Stimulated activated CD4-positive, alpha-beta T cell treated with anti-CD3 and anti-CD28 coated beads, Interleukin-1b, Interleukin-23, amount 100 ng/mL, for 1 hour (primary cell): ENCODE results near the gene NUP133.
A peak's percentile ranks its signal among the peaks of the same experiment; 100 is the strongest.
"Not testable (repeated sequence)": the region's sequence is repeated elsewhere in the genome, so short reads cannot be mapped to it uniquely, and the experiment has no call there.

Experiments used
- DNase-seq, 2 donors: peaks; one replicate each; pipeline ENCODE4 v3.0.0-alpha.2; 2020; ENCODE audit warnings: low read depth in 2 of 2

The NUP133 gene

DNA sequence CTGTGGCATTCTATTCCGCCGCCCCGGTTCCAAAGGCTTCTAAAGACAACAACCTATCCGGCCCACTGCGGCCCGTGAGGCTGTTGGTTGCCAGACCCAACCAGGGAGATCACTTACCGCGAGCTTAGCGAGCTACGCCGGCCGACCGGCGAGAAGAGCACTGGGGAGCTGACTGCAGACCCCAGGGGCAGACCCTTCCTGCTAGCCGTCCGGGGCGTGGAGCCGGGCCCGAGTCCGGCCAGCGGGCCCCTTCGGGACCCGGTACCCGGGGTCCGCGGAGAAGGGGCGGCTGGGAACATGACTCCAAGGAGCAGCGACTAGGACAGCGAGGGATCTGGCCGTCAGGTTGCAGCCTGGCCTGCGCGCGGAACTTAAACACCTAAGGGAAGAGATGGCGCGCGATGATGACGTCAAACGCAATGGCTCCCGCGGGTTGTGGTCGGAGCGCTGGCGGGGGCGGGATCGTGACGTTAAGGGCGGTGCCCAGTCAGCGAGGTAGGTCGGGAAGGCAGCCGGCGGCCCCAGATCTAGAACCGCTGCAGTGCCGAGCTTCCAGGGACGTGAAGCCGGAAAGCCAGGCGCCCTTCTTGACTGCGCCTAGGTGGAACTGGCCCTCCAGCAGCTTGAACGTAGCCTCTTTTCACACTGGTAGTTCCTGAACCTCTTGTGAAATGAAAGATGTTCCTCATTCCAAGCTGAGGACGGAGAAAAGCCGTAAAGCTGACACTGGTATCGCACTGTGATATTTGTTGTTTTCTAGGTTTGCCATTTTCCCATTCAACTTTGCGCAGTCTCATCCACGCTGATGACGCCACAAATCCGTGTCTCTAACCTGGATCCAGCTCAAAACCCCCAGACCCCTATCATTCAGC lies at the start of gene NUP133:
Gene NUP133, minus strand, starts transcription at position 391 of the 872 bp plus-strand sequence. Its CDS starts 92 bp downstream, at position 299.
- peak; percentile 93 to 99 for DNase-seq

DNA sequence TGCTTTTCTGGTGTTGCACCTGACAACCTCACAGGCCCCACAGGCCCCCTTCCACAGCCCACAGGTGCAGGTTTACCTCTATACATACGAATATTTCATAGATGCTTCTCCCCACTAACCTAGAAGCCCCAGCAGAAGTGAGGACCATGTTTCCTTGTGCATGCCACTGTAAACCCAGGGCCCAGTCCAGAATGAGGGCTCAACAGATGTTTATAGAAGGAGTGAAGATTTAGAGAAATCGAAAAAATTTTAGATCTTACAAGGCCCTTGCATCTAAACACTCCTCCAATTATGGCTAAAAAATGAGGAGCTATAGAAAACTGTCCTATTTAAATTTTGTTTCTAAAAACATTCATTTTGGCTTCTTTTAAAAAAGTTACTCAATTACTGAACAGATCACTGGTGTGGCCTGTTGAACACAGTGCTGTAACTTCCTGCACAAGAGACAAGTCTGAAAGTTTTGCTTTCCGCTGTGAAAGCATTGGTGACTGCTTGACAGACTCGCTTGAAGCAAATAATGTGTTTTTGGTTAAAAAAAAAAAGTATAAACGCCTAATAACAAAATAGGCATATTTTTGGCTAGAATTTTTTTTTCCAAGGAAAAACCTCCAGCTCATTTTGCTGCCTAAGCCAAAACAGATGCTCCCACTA lies 49.2 kb upstream of the NUP133 start:
- DNase-seq: no peak

DNA sequence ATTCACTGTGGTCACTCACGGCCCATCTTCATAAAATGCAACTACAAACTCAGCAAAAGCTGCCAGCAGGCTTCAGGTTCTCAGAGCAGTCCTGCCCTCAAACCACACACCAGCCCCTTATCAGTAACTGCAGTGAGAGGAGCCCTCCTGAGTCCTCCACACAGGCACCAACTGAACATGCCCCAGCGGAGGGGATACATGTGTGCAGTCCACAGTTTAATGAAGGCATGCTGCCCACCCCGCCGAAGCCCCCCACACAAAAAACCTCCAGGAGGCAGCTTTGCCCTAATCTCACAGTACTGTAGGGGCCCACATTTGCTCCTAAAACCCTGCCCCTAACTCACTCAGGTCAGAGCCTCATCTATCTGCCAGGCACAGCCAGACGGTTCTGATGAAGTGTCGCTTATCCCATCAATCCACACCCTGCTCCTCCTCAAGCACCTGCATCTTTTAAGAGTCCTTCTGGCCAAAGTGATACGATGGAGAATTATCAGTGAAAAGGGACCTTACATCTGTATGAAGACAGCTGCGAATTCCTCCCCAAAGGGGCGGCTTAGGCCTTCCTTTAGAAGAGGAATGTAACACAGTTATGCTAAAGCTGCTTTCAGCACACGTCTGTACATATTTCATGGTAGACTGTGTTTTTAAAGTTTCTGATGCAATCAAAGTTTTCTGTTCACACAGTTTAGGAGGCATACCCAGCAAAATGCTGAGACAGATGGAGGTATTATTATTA lies 46.9 kb upstream of the NUP133 start:
- no peak for DNase-seq

DNA sequence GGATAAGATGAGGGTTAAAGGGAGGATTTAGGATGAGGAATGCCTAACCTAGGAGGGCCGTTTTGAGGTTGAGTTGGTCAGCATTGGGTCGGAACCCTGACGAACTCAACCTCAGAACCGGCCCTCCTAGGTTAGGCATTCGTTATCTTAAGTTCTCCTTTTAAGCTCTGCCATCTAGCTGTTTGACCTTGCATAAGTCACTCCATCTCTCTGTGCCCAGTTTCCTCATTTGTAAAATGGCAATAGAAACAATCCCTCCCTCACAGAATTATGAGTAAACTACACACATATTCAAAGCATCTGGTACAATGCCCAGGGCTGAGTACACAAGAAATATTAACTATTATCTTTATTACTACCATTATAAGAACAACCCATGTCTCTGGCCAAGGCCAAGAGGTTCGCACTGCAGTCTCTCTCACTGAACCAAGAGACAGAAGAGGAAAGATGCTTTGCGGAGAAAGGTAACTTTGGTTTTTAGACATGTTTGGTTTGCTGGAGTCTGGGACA lies 45.5 kb upstream of the NUP133 start:
- no peak for DNase-seq

DNA sequence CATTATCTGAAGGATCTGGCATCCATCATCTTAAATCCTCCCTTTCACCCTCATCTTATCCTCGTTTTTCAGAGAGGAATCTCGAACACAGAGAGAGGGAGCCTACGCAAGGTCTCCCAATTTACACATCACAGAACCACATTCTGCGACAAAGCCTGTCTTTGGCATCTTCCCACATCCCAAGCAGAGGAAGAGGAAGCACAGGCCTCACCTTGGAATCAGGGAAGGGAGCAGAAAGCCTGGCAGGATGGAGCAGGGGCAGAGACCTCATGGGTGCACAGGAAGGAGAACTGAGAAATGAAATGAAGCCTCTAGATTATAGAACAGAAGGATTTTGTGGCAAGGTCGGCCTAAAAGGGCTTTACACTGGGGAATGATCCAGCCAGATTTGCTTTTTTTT lies 44.6 kb upstream of the NUP133 start:
- no peak for DNase-seq

DNA sequence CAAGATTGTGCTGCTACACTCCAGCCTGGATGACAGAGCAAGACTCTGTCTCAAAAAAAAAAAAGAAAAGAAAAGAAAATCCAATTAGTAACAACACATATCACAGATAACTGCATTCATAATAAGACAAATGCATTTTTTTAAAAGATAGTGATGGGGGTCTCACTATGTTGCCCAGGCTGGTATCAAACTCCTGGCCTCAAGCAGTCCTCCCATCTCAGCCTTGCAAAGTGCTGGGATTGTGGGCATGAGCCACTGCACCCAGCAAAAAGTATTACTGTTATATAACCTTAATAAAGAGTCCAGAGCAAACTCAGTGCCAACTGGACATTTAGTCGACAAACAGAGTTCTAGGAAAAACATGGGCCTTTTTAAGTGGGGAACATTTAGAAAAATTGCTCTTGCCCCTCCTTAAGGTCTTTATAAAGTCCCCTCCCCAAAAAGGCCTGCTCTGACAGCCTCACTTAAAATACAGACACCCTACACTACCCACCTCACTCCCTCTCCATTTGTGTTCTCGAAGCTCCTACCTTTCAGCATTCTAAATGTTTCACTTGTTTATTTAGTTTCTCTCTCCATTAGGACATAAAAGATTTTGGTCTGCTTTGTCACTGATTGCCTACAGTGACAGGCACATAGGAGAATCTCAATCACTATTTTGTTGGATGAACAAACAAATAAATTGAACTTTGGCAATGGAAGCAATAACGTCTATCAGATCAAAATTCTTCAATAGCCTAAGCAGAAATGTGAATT lies 42.8 kb upstream of the NUP133 start:
- no peak for DNase-seq

DNA sequence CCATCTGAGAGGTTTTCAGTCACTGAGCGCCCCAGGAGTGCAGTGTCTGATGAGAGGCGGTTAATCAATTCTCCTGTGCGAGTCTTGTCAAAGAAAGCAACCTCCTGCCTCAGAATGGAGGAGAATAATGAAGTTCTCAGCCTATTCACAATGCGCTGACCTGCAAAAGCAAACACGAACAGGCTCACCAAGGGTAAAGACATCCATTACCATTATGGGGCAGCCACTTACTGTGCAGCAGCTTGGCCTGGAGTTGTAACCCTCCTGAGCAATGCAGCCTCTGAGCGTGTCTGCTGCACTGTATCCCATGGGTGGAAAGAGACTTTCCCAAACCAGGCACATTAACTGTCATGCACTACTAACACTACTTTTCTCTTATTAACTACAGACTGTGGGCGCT lies 39.4 kb upstream of the NUP133 start:
- DNase-seq: no peak

DNA sequence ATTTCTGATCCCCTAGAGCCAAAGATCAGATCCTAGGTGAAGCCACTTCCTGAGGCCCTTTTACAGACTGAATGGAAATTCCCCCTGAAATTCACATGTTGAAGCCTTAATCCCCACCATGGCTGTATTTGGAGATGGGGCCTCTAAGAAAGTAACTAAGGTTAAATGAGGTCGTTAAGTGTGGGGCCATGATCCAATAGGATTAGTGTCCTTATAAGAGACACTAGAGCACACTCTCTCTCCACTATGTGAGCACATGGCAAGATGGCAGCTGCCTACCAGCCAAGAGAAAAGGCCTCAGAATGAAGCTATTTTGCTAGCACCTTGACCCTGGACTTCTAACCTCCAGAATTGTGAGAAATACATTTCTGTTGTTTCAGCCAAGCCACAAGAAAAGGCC lies 36.4 kb upstream of the NUP133 start:
- no peak for DNase-seq

DNA sequence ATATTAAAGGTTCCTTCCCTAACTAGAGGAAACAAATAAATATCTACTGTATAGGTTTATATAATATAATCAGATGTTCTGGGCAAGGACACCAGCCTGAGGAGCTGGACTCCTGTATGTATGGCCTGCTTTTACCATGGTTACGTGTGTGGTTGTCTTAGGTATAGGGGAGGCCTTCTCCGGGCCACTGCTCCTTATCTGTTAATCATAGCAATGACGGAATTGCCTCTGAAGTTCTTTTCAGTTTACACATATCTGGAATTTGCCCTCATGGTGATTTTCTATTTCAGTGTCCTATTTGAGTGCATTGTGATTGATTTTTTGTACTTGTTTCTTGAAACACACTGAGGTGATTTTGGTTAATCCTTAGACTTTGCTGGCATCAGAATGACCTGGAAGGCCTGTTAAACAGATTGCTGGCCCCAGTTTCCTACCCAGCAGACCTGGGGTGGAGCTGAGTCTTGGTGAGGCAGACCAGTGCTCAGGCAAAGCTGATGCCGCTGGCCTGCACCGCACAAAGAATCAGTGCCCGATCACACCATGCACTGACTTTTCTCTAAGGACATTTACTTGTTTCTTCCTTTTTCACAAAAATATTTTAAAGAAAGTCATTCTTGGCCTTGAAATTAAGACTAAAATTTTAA lies 31.8 kb upstream of the NUP133 start:
- no peak for DNase-seq

DNA sequence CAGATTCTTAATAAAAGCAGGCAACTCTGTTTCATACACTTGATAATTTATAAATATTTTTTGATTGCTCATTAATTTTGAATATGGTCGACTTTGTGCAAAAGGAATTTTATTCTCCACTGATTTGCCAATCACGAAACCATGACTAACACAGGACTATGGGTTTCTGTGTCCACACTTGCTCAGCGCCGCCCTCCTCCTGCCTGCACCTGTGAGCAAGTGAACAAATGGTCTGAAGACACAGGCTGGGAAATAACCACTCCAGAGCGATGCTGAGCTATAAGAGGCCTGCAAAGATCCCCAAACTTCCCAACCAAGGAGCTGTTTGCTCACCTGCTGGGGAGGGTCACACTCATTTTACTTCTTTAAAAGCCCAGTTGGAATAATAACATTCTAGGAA lies 30.8 kb upstream of the NUP133 start:
- no peak for DNase-seq

DNA sequence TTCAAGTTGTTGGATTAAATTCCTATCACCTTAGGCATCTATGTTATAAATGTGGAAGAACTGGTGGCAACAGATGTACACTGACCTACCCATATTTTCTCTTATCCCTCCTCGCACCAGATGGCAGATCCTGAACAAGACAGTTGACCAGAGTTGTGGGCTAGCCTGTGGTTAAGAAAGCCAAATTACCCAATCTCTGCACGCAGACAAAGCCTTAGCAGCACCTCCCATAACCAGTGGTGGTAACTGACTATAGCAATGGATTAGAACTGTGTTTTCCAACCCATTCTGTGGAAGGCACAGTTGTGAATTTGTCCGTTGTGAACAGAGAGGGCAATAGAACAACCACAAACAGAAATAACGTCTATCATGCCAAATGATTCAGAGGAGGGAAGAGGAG lies 29.8 kb upstream of the NUP133 start:
- no peak for DNase-seq

DNA sequence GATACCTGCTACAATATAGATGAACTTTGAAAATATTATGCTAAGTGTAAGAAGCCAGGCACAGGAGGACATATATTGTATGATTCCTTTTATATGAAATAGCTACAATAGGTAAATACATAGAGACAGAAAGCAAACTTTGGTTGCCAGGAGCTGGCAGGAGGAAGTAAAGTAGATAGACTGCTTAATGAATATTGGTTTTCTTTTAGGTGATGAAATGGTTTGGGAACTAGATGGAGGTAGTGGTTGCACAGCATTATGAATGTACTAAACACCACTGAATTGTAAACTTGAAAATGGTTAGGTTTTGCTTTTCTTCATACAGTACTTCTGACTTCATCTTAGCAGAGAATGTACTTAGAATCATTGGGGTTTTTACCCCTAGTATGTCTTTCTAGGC lies 28.8 kb upstream of the NUP133 start:
- no peak for DNase-seq

DNA sequence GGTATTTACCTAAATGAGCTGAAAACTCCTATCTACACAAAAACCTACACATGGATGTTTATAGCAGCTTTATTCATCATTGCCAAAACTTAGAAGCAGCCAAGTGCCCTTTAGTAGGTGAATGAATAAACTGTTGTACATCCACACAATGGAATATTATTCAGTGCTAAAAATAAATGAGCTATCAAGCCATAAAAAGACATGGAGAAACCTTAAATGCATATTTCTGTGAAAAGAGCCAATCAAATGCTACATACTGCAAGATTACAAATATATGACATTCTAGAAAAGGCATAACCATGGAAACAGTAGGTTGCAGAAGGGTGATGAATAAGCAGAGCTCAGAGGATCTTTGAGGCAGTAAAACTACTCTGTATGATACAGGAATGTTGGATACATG lies 27.1 kb upstream of the NUP133 start:
- DNase-seq: no peak

DNA sequence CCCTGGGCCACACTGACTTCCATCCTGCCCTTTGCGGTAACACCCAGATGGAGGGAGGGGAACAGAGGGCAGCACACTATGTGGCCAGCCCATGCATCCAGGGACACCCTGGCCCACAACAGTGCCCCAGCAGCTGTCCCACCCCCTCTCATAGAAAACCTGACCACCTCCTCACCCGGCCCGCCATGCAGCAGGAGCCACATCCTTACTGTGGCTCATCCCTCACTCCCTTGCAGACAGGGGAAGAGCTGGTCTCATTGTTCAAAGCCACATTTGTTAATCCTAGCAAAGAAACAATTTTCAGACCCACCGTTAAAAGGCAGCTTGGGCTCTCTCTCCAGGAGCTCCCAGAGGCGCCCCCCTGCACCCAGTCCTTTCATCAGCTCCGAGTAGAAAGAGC lies 23.2 kb upstream of the NUP133 start:
- no peak for DNase-seq

DNA sequence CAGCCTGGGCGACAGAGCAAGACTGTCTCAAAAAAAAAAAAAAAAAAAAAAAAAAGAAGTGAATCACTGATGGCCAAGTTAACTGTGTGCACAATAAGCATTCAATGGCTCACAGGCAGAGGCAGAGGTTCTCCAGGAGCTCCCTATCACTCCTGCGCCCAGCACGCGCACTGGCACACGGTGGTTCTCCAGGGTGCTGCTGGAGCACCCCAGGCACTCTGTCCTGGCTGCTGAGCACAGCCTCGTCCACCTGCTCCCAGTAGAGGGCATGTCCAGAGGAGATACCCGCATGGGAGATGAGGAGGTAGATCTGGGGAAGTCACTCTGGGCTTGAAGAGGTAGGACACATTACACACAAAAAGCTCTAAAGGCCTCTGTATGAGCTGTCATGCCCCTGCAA lies 21.5 kb upstream of the NUP133 start:
- DNase-seq: no peak

DNA sequence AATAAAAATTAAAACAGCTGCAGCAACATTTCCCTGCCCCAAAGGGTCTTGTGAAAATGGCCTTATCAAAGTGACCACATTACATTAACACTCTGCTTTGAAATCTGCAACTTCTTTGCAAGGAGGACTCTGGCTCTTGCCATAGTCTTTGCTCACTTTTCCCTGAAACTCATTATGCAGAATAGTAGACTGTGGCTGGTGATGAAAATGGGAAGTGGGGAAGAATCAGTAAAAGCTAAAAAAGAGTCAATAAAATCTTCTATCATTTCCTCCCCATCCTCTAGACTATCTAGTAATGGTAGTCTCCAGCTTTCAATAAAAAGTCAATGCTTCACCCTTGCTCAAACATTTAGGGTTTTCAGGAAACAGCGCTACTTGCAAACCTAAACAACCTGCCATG lies 18.6 kb upstream of the NUP133 start:
- DNase-seq: no peak

DNA sequence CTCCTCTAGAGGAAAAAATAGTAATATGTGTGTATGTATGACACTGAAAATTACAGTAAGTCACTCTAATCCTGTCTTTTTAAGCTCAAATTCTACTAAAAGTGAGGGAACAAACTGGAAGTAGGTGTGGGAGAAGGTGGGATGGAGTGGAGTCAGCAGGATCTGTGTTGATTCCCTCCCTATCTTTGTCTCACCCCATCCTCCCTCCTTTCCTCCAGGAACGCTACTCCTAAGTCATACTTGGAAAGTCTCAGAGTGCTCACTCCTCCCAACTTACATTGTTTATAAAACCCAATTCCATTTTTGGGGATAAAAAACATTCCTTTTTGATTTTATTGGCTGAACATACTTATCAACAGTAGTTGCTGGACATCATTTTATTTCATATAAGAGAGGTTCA lies 14.9 kb upstream of the NUP133 start:
- no peak for DNase-seq

DNA sequence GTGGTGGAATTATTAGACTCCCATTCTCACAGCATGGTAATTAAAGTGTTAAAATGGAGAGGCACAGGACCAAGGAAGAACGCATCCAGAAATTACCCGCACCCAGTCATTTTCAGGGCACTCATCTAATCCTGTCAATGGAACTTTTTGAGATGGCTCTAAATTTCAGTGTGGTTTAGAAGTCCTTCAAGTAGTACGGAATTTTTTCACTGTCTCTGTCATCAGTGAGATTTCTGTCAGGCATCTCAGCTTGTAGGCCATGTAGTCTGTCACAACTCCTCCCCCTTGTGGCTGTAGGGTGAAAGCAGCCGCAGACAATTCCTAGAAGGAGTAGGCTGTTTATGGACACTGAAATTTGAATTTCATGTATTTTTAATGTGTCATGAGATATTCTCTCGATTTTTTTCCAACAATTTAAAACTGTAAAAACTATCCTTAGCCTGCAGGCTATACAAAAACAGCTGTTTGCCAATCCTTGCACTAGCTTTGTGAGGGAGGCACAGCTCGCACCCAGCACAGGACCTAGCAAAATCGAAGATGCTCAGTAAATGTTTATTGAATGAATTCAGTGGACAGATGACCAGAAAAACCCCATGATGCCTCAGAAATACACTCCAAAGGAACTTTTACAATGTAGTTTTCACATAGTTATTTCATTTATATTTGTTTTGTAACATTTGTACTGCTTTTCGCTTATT lies 6.6 kb upstream of the NUP133 start:
- DNase-seq: peak in 1 of 2 donors; percentile 17

DNA sequence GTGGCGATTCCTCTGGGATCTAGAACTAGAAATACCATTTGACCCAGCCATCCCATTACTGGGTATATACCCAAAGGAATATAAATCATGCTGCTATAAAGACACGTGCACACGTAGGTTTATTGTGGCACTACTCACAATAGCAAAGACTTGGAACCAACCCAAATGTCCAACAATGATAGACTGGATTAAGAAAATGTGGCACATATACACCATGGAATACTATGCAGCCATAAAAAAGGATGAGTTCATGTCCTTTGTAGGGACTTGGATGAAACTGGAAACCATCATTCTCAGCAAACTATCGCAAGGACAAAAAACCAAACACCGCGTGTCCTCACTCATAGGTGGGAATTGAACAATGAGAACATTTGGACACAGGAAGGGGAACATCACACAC lies 3.5 kb upstream of the NUP133 start:
- DNase-seq: not testable (repeated sequence)

DNA sequence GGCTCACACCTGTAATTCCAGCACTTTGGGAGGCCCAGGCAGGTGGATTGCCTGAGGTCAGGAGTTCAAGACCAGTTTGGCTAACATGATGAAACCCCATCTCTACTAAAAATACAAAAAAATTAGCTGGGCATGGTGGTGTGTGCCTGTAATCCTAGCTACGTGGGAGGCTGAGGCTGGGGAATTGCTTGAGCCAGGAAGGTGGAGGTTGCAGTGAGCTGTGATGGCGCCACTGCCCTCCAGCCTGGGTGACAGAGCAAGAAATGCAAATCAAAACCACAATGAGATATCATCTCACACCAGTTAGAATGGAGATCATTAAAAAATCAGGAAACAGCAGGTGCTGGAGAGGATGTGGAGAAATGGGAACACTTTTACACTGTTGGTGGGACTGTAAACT lies 3.1 kb upstream of the NUP133 start:
- not testable (repeated sequence) for DNase-seq

DNA sequence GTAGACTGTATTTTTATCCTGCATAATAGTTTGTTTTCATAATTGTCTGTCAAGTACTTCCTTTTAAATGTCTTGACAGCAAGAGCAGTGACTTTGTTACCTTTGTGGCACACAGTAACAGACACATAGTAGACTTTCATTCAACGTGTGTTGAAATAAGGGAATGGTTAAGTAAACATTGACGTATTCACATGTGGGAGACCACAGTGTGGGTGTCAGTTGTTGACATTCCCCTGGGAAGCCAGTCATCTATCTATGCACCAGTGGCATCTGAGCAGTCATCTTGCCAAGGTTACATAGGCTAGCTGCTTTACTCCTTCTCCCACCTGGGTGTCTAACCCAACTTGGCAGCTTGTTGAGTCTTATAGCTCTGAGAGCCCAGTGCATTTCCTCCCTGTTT lies 1.4 kb upstream of the NUP133 start:
- DNase-seq: no peak
